HG02852 (cell line): ENCODE measurements around the gene LGALS1.
"Not testable (repeated sequence)": the region's sequence is repeated elsewhere in the genome, so short reads cannot be mapped to it uniquely, and the experiment has no call there.

Experiments used
- ATAC-seq: cut with Tn5 transposase; IDR thresholded peaks from one replicate; pipeline ENCODE4 v1.9.1; 2021; ENCODE audit warnings: mild to moderate bottlenecking, moderate library complexity; ENCODE audit not compliant: unreplicated experiment

LGALS1 gene

DNA sequence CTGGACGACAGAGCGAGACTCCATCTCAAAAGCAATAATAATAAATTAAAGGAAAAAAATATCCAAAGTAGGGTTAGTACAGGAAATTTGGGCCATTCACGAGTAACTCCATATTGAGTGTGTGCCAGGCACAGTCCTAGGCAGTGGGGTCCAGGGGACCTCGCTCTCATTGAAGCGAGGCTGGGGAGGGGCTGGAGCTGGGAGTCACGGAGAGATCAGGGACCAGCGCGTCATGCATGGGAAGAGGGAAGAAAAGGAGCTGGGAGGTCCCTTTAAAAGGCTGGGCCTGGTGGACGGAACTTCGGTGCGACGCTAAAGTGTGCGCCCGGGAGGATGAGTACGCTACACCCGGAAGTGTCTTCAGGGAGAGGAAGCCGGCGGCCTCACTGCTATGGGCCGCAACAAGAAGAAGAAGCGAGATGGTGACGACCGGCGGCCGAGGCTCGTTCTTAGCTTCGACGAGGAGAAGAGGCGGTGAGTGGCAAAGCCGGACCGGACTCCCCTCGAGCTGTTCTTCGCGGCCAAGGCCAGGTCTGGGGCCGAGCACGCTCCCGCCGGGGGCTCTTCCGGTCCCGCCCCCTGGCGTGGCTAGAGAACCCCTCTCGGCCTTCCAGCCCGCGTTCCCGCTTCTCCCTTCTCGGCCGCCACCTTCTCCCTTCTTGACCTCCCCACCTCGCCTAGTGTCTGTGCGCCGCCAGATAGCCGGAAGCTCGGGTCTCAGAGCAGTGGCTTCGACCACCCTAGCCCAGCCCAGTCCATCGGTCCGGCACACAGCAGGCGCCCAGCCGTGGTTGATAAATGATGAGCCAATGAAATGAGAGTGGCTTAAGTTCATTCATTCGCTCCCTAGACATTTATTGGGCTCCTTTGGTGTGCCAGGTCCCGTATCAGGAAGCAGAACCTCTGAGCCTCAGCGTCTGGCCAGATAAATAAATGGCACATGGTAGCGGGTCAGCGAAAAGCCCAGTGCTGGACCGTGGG lies 10.9 kb downstream of the LGALS1 start, which contains the start of gene NOL12:
NOL12 (plus strand) TSS at position 342 of the 981 bp plus-strand sequence; CDS start at position 392, 50 bp downstream.
- peak; percentile 74 for ATAC-seq

DNA sequence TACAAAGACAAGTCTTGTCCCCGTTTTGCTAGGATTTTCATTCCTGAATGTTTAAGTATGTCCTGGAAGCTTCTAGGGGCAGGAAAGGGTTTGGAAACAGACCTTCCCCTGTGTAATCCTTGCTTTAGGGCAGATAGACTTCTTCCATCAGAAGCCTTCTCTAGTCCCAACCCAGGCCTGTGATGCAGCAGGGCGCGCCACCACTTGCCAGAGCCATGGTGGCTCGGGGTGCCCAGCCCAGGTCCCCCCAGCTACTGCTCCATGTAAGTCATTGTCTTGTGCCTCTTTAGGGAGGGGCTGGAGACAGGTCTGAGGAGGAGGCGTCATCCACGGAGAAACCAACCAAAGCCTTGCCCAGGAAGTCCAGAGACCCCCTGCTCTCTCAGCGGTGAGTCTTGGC lies 15.0 kb downstream of the LGALS1 start:
- no peak for ATAC-seq

- ATAC-seq: no peak
Measured at GRCh38 chr22:37690901-37691504, 15.6 kb downstream of the LGALS1 start.

DNA sequence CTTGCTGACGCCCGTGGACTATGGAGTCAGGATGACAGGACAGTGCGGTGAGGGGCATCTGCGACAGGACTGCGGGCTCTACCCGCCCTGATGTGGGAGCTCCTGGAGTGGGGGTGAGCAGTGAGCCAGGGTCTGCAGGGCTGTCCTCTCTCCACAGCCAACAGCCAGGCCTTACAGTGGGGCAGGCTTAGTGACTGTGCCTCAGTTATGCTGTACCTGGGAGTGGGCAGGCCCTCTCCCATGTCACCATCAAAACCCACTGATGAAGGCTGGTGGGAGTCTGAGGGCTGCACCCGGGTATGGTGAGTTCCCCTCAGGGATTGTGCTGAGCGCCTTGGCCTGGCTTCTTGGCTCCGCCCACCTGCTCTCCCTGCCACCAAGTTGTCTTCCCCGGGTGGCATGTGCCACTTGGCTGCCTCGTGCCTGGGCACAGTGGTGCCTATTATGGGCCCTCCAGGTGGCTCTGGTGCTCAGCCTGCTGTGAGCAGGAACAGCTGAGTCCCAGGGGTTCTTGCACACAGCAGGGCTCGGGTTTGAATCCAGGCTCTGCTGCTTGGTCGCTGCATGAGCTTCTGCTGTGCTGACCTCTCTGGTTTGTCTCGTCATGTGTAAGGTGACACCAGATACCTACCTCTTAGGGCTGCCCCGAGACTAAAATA lies 17.3 kb downstream of the LGALS1 start:
- no peak for ATAC-seq

- ATAC-seq: not testable (repeated sequence)
Measured at GRCh38 chr22:37694131-37694530, 18.7 kb downstream of the LGALS1 start.

GRCh38 chr22:37696260-37696656 lies 20.8 kb downstream of the LGALS1 start:
- ATAC-seq: not testable (repeated sequence)

DNA sequence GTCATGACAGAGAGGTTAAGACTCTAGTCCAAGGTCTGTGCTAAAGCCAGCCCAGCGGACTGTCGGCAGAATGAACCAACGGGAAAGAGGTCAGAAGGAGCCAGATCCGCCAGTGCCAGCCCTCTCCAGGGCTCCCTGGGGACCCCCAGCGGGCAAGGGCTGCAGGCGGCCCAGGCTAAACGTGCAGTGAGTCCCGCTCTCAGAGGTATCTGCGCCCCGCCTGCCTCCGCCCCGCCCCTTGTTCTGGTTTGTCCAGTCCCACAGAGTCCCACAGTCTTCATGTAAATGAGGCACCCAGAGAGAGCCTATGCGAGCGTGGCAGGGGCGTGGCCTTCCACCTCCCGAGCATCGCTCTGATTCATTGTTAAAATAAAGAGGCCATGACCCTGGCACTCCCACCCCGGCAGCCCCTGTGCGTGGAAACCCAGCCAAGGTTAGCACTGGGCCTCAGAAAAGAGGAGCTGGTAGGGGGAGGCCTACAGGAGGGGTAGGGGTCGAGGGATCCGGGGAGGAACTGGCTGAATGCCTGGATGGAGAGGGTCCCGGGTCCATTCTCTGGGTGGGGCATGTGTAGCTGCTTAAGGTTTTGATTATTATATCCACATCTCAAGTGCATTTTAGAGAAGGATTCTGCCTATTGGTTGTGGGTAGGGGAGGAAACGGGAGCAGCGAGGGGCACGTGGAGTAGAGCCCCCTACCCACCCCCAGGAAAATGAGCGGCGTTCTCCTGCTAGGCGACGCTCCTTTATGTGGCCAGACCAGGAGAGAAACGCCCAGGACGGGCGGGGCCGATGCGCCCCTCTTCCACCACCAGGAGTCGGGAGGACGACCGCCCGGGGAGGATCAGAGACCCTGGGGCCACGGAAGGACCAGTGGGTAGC lies 21.5 kb downstream of the LGALS1 start, which contains the start of gene TRIOBP:
TRIOBP (plus strand) TSS at position 392 of the 881 bp plus-strand sequence. CDS start 4,318 bp downstream, outside the sequence.
- ATAC-seq: peak; percentile 70

DNA sequence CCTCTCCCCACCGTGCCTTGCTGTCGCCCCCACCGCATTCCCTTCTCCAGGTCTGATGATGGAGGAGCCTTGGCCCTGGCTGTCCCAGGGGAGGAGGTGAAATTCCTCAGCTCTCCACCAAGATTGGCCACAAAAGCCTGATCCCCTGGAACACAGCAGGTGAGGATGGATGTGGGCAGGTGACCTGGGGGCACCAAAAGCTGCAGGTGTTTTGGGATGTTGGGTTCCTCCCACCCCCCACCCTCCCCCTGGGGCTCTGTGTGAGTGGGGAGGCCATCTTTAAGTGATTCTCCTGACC lies 22.1 kb downstream of the LGALS1 start:
- no peak for ATAC-seq

DNA sequence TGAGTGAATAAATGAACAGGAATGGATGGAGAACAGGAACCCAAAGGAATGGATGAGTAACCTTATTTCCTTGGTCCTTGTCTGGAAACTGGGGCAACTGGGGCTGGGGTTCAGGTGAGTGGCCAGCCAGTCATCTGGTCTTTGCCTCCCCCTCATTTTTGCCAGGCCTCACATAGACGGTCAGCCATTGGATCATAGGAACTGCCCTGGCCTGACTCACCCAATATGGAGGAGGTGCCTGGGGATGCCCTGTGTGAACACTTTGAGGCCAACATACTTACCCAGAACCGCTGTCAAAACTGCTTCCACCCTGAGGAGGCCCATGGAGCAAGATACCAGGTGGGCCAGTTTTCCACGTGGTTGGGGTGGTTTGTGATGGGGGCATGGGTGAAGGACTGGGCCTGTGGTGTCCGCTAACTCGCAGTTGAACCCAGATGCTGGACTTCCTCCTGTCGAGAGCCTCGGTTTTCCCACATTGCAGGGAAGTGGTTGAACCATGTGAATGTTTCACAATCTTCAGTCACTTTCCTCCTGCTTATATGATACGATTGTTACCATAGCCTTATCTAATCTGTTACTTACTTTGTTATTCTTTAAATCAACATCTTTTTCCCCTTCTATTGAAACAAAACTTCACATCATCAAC lies 25.8 kb downstream of the LGALS1 start:
- no peak for ATAC-seq

- no peak for ATAC-seq
Measured at GRCh38 chr22:37703906-37704305, 28.5 kb downstream of the LGALS1 start.

- ATAC-seq: no peak
Measured at GRCh38 chr22:37704645-37705044, 29.2 kb downstream of the LGALS1 start.

DNA sequence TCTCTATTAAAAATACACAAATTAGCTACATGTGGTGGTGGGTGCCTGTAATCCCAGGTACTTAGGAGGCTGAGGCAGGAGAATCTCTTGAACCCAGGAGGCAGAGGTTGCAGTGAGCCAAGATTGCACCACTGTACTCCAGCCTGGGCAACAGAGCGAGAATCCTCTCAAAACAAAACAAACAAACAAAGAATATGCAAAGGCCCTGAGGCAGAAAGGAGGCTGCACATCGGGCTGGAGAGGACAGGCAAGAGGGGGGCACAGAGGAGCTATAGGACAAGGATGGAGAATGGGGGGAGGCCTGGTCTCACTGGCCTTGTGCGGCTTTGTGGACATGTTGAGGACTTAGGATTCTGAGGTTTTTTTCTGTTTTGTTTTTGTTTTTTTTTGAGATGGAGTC lies 29.8 kb downstream of the LGALS1 start:
- ATAC-seq: no peak

GRCh38 chr22:37708580-37709444 lies 33.4 kb downstream of the LGALS1 start:
- ATAC-seq: no peak

DNA sequence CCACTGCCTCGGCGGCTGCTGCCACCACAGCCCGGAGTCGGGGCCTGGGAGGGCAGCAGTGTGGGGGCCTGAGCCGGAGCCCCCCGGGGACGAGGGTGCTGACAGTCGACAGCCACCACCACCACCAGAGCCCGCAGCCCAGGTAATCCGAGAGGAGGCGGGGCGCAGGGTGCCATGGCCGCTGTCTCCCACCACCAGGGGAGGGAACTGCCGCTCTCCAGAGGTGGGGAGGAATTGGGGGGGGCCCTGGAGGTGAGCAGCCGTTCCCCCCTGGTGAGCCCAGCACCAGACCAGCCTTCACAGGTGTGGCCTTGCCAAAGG lies 34.0 kb downstream of the LGALS1 start:
- no peak for ATAC-seq

GRCh38 chr22:37710675-37711074 lies 35.2 kb downstream of the LGALS1 start:
- no peak for ATAC-seq

DNA sequence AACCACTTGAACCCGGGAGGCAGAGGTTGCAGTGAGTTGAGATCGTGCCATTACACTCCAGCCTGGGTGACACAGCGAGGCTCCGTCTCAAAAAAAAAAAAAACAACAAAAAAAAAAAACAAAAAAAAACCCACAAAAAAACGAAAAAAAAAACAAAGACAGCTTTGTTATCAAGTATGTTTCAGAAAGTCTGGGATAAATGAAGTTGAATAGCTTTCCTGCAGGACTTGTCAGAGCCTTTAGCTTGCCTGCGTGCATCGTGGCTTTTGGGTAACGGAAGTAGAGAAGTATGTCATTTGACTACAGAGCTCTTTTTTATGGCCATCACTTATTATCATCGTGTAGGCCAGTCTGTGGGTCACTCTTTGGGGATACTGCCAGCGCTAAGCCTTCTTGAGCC lies 36.1 kb downstream of the LGALS1 start:
- ATAC-seq: no peak

DNA sequence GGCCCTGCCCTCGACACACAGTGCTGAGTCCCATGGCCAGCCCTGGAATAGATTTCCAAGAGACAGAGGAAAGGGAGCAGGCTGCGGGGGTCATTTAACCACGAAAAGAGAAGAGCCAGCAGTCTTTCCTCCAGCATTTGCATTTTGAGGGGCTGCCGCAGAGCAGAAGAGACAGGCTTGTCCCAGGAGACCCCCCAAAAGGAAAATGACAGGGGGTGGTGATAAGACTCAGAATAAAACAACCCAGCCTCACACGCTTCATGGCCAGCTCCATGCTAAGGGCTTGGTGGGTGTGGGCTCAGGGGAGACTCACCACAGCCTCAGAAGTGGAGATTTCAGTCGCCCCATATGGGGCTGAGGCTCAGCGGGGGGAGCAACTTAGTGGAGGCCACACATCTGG lies 38.3 kb downstream of the LGALS1 start:
- no peak for ATAC-seq

DNA sequence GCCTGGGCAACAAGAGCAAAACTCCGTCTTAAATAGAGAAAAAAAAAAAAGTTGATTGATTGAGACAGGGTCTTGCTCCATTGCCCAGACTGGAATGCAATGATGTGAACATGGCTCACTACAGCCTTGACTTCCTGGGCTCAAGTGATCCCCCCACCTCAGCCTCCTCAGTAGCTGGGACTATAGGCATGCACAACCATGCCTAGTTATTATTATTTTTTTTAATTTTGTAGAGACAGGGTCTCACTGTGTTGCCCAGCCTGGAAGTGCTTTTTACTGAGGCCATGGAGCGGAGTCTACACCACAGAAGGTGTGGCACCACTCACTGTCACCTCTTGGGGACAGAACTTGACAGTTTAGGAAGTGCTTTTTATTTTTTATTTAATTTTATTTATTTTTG lies 39.2 kb downstream of the LGALS1 start:
- no peak for ATAC-seq

GRCh38 chr22:37715760-37716159 lies 40.3 kb downstream of the LGALS1 start:
- ATAC-seq: no peak
